ENCODE data around the gene GCFC2. TPM values are rescaled to one million over a fixed set of nuclear protein-coding genes. Genes with fewer than 3 reads are reported as not detected.
A peak's percentile ranks its signal among the peaks of the same experiment; 100 is the strongest.

Gene GCFC2
- total RNA-seq, 1 experiment from 2014 or later = 18.3 TPM

DNA sequence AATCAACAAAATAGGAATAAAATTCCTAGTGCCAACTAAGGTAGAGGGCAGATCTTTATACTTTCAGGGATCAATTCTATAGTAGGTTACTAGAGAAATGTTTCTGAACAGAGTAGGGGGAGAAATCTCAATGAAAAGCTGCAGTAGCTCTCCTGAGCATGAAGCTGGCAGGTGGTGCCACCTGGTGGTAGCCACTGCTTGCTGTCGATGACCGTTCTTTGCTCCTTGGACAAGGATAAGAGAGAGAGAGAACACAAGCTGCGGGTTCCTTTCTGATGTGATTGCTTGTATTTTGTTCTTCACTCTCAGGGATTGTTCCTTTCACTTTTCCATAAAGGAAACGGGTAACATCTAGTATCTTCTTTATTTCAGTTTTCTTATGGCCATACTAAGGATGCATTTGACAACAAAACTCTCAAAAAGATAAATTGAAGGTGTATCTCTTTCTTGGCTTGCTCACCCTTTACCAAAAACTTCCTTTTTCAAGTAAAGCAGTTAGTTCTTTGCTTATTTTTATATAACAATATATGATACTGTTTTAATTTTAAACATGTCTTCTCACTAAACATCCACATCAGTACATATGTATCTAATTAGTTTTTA lies 82.7 kb downstream of the GCFC2 start:
- Mint-ChIP-seq H3K27me3 (ENCODE audit: low read depth) (peaks cover 7% of the 10 kb centered on the region), H3K27ac (no peak overlapping the region), H3K4me1 (peaks cover 8 to 10% of the 10 kb centered on the region in 2 experiments), H3K4me3 (no peak overlapping the region), H3K36me3 (ENCODE audit: insufficient read depth in 1 of 3, low read depth in 3 of 3) (no peaks in the 10 kb centered on the region), H3K9me3 (no peaks in the 10 kb centered on the region)
- no peak overlapping the region for H2BK20ac ChIP-seq (ENCODE audit: low read depth, low read length, poor library complexity, severe bottlenecking)
- H4K20me1 ChIP-seq (ENCODE audit: control insufficient read depth, insufficient read depth, insufficient read length) = no peaks in the 10 kb centered on the region
- H2BK5ac ChIP-seq (ENCODE audit: insufficient read length, low read length) = no peak overlapping the region
- H2BK12ac ChIP-seq (ENCODE audit: insufficient read length, low read depth, low read length) = no peak overlapping the region
- DNase-seq = peak; percentile 80
- no peak overlapping the region for H2BK15ac ChIP-seq (ENCODE audit: low read depth, low read length)
- WGBS (ENCODE audit: extremely low coverage, insufficient read length, low lambda C conversion rate) = no CpG with 5 or more reads among the region's 4 CpGs
- no peak overlapping the region for H4K91ac ChIP-seq (ENCODE audit: insufficient read length, low read depth, low read length)
- no peak overlapping the region for H3K18ac ChIP-seq (ENCODE audit: insufficient read length, low read depth, low read length)
- no peak overlapping the region for H4K8ac ChIP-seq (replicated peaks; ENCODE audit: insufficient read length, low read depth, low read length)
- no peak overlapping the region for H3K4ac ChIP-seq (ENCODE audit: low read depth, low read length)
- H3K79me1 ChIP-seq (ENCODE audit: insufficient read depth, low read depth, low read length, poor library complexity, severe bottlenecking) = no peaks in the 10 kb centered on the region
- H3T11ph ChIP-seq (ENCODE audit: low read length) = no peak overlapping the region
- H3K27me3 ChIP-seq (ENCODE audit: insufficient read depth, low read length) = no peaks in the 10 kb centered on the region
- no peaks in the 10 kb centered on the region for H3K9me3 ChIP-seq (ENCODE audit: control insufficient read depth, low read depth, low read length)
- H3K4me2 ChIP-seq (ENCODE audit: insufficient read depth, insufficient read length, low read length) = no peak overlapping the region
- TF ChIP-seq, protein P1, sequence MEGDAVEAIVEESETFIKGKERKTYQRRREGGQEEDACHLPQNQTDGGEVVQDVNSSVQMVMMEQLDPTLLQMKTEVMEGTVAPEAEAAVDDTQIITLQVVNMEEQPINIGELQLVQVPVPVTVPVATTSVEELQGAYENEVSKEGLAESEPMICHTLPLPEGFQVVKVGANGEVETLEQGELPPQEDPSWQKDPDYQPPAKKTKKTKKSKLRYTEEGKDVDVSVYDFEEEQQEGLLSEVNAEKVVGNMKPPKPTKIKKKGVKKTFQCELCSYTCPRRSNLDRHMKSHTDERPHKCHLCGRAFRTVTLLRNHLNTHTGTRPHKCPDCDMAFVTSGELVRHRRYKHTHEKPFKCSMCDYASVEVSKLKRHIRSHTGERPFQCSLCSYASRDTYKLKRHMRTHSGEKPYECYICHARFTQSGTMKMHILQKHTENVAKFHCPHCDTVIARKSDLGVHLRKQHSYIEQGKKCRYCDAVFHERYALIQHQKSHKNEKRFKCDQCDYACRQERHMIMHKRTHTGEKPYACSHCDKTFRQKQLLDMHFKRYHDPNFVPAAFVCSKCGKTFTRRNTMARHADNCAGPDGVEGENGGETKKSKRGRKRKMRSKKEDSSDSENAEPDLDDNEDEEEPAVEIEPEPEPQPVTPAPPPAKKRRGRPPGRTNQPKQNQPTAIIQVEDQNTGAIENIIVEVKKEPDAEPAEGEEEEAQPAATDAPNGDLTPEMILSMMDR (conservative IDR thresholded peaks at IDR 0.05) = peak; percentile 96
- no peak overlapping the region for H4K5ac ChIP-seq (ENCODE audit: insufficient read length, low read depth, low read length)
- H3K56ac ChIP-seq (ENCODE audit: insufficient read length, low read depth, low read length) = no peak overlapping the region
- no peaks in the 10 kb centered on the region for H3K23me2 ChIP-seq (ENCODE audit: insufficient read length, low read depth, low read length, poor library complexity, severe bottlenecking)
- H3K9ac ChIP-seq (ENCODE audit: extremely low read depth, insufficient read length, low read length) = no peak overlapping the region
- H3K23ac ChIP-seq (ENCODE audit: insufficient read length, low read depth, low read length) = no peak overlapping the region
- no peaks in the 10 kb centered on the region; the same call in 1 of the 2 replicates for H3K79me2 ChIP-seq (ENCODE audit: insufficient read depth, low read length)
- no peak overlapping the region for H2AFZ ChIP-seq (ENCODE audit: low read length)
- H3K4me1 ChIP-seq (ENCODE audit: insufficient read depth, low read length) = no peaks in the 10 kb centered on the region
- H2BK120ac ChIP-seq (ENCODE audit: low read depth, low read length, poor library complexity, severe bottlenecking) = no peak overlapping the region
- H3K14ac ChIP-seq (ENCODE audit: insufficient read depth, low read length) = no peak overlapping the region
- H3K27ac ChIP-seq (ENCODE audit: insufficient read length, low read depth, low read length) = no peak overlapping the region
- H2AK5ac ChIP-seq (ENCODE audit: insufficient read length, low read length) = no peak overlapping the region
